Ramos (cell line): ENCODE data around the gene IMMP2L.

Experiments used
- in situ Hi-C: fragments of 300-500 bp; cut with MboI; formaldehyde crosslinking; loops from one replicate; pipeline ENCODE4 v1.14.3; 2022; ENCODE audit warnings: low sequenced_read_pairs; ENCODE audit not compliant: unreplicated experiment

The IMMP2L gene

DNA sequence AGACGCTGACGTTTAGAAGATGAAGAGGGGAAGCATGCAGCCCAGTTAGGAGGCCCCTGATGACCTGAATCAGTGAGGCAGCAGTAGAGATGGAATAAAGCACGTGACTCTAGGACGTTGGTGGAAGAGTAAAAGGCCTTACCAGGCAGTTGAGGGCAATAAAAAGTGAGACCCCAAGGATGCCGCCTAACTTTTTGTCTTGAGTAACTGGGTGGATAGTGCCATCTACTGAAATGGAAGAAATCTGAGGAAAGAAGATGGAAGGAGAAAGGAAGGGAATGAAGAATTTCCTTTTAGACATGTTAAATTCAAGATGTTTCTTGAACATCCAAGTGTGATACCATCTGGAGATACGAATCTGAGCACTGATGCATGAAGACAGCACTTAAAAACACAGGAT lies 691.4 kb downstream of the IMMP2L start:
- in situ Hi-C loops: no loop called here

DNA sequence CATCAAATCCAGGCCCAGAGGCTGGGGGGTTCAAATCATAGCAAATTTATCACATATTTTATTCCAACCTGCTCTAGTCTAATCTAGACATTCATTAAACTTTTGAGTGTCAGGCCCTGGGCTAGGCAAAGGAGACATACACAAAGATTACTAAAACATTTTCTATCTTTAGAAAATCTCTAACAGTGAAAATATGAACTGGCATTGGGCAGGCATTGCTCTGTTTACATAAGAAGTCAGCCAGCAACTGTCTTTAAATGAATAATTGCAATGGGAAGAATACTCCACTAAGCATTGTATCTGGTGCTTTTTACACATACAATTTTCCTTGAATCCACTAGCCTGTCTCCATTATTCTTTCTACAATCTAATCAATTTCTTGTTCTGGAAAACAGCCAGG lies 693.8 kb downstream of the IMMP2L start:
- in situ Hi-C loops: no loop called here

DNA sequence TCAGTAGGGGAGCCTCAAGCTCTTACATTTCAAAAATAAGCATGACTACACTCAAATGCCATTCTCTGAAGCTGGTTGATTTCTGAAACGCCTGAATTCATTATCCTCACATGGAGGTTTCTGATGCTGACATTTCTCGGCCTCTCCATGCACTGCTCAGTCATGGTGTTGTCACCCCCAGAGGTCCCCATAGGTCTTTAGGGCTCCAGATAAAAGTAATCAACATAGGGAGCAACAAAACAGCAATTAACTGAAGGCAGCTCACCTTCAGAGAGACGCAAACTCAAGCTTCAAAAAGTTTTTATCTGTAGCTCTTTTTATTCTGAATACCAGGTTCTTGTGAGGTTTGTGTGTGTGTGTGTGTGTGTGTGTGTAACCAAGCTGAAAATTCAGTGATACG lies 694.5 kb downstream of the IMMP2L start:
- in situ Hi-C loops: no loop called here

DNA sequence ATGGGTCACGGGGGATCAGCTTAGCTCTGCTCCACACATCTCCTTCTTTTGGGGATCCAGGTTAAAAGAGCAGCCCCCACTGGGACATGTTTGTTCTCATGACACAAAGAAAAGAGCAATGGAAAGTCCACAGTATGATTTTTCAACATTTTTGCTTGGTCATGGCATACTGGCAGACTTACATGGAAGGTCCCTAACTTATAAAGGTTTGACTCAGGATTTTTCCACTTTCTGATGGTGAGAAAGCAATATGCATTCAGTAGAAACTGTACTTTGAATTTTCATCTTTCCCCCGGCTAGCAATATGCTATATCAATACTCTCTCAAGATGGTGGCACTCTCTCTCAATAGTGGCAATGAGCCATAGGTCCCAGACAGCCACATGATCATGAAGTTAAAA lies 699.0 kb downstream of the IMMP2L start:
- in situ Hi-C loops: no loop called here

DNA sequence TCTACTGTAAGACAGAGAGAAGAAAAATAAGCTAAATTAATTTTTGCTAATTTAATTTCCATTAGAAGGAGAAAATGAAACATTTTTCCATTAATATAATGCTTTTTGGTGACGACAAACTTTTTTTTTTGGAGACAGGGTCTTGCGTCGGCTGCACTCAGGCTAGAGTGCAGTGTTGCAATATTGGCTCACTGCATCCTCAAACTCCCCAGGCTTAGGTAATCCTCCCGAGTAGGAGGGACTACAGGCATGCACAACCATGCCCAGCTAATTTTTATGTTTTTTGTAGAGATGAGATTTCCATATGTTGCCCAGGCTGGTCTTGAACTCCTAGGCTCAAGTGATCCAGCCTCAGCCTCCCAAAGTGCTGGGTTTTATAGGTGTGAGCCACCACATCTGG lies 701.1 kb downstream of the IMMP2L start:
- in situ Hi-C loops: no loop called here

DNA sequence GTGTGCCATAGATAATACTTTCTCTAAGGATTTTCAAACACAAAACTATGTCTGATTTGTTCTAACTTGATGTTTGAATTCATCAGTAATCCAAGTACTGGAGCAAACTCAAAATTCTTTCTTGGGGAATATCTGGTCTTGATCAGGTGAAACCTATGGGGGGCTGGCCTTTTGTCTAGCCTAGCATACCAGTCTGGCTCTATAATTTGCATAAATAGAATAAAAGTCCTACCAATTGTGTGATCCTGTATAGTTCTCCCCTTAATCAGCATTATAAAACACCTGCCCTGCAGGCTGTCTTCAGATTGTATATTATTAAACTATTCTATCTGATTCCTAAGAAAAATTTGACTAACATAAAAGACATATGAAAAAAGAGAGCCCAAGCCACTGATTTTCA lies 705.2 kb downstream of the IMMP2L start:
- in situ Hi-C loops: no loop called here

DNA sequence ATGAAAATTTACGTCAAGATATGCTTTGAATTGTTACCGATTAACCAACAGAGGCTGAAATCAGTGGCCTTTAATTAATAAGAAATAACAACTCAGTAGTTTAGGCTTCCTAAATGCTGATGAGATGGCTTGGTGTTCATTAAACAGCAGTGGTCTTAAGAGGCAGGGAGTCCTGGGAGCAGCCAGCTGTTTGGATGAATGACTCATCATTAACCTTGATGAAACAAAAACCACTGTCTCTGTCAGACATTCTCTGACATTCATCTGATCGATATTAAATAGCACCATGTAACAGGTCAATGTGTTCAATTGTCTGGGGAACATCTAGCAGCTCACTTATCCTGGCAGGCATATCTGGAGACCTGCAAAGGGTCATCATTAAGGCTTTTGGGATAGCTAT lies 705.6 kb downstream of the IMMP2L start:
- in situ Hi-C loops: no loop called here

DNA sequence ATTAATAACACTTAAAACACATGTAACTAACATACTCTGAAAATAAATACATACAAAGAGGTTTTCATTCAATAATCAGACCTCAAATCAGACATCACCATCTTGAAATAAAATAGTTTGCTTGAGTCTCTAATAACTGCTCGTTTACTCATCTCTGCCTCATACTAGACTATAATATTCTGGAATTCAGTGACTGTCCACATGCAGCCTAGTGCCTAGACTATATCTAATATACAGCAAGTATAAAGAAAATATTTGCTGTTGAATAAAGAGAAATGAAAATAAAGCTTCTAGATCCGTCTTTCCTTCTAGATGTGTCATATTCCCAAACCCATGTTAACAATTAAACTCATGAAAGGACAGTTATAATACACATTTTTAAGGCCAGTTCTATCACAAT lies 707.6 kb downstream of the IMMP2L start:
- in situ Hi-C loops: no loop called here

DNA sequence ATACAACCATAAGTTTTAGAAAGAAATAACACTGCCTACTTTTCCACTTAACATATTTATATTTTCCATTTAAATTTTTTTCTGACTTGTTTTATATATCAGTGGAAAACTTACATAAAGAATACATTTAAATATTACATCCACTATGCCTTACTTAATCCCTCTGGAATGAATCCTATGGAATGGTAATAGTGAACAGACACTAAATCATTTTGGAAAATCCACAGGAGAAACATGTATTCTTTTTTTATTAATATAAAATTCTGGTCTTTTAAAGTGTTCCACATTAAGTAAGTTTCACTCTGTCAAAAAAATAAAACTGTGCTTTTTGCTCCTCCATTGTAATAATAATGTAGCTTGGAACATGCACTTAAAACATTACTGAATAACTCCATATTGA lies 708.1 kb downstream of the IMMP2L start:
- in situ Hi-C loops: no loop called here

DNA sequence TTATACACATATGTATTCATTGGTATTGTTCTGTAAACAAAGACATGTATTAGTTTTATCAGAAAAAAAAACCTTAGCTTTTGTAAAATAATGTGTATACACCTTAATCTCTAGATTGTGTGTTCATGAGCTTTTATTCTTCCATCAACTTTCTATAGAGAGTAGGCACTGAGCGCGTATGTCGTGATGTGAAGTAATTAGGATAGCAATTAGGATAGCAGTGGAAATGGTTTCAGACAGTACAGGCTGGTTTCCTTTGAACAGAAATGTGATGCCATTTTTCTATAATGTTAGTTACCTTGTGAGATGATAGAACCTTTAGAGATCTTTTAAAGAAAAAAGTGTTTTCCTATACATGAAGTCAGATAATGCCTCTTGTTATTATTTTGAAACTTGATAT lies 709.0 kb downstream of the IMMP2L start:
- in situ Hi-C loops: no loop called here

DNA sequence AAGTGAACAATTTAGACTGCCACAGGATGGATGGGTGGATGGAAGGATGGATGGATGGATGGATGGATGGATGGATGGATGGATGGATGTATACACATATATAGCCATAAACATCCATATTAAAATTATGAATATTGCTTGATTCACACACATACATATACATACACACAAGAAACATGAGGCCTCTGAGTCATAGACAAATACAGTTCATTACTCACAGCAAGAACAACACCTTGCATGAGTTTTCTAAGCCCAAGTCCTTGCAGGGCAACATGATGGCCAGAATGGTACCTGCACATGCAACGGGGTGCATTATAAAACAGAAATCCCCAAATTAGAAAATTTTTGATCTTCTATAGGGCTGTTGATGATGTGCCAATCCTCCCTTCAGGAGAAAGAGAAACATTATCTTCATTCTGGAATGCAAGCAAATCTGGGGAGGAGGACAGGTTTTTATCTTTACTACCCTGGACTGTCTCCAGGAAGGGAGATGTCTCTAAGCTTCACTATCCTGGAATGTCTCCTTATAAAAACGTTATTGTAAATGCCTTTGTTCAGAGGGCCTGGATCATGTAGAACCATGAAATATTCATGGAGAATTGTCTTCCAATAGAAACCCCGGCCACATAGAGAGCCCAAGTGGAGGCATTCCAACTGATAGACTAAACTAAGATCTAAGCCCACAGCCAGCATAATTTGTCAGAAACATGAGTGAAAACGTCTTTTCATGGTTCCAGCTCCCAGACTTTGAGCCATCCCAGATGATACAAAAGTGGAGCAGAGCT lies 709.9 kb downstream of the IMMP2L start:
- in situ Hi-C loops: no loop called here

DNA sequence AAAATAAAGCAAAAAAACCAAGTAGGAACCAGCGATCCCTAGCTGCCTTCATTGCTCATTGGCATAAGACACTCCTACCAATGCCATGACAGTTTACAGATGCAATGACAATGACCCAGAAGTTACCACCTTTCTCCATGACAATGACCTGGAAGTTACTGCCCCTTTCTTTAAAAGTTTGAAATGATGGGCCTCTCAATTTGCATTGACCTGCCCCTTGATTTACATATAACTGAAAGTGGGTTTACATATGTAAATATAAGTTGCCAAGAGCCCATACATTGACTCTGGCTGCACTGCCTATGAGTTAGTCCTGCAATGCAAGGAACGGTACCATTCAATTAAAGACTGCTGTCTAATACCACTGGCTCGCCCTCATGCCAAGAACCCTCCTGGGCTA lies 712.1 kb downstream of the IMMP2L start:
- in situ Hi-C loops: no loop called here

DNA sequence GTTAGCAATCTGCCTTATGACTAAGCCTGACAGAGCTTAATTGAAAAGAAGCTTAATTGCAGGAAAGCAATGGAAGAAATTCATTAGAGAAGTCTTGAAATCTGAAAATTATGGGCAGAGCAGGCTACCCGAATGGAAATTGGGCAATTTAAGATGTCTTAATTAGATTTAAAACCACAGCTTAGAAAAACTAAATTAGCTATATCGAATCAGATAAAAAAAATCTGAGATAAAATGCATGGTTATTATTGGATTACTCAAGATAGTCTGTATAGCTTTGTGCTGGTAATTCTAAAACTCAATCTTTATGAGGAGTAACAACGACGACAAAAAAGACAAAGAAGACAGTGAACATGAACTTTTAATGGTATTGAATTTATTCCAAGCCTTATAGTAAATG lies 719.5 kb downstream of the IMMP2L start:
- in situ Hi-C loops: no loop called here

DNA sequence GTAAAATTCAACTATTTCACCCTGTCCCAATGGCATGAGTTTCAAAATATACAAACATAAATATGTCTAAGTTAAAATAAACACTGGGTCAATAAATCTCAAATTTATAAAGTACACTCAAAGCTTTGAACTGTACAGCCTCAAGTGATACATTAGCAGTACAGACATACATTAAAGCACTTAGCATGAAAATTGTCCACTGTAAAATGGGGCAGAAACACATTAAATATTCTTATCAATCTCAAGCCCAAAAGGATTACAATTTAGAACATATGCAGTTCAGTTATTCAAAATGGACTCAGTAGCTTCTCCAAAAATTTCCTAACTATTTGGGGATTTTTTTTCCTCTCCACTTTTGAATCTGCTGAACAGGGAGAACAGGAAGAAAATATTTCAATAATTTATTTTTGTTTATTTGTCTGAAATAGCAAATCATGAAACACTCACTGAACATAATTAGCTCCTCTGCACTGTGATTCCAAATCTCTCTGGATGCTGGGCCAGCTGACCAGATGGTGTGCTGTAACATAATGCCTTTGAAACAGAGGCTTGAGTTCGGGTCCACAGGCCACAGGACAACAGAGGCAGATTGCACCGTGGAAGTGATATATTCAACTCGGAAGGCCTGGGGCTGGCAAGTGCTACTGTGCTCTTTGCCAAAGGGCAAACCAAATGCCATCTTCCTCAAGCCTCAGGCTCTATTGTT lies 720.3 kb downstream of the IMMP2L start:
- in situ Hi-C loops: no loop called here

DNA sequence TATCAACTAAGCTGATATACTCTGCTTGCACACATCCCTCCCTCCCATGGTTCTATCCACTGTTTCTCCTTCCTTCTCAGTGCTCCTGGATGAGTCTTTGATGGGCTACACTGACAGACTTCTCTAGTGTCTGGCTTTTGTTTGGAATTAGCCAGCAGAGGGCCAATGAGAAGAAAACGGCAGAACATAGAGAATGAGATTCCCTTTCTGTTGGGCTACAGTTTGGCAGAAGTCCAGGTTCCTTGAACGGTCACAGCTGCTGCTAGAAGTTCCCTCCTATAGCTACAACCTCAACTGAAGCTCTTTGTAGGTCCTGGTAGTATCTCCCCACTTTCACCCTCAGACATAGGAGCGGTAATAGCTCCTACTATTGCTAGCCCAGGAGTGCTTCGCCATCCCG lies 722.4 kb downstream of the IMMP2L start:
- in situ Hi-C loops: no loop called here

DNA sequence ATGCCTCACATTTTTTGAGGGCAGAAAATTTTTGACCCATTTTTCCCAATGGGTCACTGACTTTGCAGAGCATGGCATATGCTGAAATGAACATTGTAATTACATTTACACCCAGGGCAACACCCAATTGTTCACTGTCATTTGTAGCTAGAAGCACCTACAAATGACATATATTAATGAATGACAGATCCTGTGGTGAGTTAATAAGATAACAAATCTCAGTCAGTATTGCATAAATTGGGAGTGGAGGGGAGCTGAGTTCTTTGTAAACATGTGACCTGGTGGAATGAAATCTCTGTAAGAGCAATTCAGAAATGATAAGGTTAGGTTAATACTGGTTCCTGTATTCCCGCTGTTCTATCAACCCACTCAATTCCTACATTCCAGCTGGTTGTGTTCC lies 726.4 kb downstream of the IMMP2L start:
- in situ Hi-C loops: no loop called here

DNA sequence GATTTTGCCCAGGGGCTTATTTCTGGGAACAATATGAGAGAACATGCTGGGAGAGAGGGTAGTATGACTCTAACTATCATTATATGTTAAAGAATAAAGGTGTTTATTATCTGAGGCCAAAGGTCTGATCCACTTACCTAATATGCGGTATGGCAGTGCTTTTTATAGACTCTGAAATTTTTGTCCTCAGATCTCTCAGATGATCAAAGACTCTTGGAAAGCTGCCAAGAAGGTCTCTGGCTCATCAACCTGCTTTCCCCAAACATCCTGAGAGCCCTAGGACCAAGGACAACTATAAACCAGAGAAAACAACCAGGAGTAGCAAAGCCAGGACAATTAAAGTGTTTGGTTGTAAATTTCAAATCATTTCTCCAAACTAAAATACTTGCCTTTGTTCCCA lies 727.1 kb downstream of the IMMP2L start:
- in situ Hi-C loops: no loop called here

DNA sequence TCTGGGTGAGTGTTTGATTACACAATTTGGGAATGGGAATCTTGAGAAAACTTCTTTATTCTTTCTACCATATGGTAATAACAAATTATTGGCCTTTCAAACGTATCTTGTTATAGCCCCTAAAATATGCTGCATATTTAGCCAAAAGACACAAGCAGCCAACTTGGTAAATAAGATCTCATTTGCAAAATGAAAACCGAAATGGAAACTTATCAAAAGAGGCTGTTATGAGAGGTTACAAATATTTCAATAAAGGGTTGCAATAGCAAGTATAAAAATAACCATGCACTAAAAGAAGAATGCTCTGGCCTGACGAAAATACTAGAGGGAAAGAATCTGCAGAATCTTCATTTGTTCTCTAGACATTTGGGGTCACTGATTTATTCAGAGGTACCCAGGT lies 730.9 kb downstream of the IMMP2L start:
- in situ Hi-C loops: no loop called here

DNA sequence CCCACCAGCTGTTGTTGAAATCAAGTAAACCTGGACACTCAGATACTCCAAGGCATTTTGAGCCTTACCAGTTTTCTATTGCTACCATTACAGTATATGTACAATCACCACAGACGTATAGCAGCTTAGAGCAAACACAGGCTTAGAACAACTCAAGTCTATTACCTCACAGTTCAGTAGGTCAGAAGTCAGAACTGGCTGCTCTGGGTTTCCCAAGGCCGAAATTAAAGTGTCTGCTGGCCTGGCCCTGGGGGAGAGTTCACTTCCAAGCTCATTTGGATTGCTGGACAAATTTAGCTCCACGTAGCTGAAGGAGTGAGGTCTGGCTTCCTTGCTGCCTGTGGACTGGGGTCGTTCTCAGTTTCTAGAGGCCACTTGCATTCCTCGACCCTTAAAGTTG lies 731.5 kb downstream of the IMMP2L start:
- in situ Hi-C loops: no loop called here

DNA sequence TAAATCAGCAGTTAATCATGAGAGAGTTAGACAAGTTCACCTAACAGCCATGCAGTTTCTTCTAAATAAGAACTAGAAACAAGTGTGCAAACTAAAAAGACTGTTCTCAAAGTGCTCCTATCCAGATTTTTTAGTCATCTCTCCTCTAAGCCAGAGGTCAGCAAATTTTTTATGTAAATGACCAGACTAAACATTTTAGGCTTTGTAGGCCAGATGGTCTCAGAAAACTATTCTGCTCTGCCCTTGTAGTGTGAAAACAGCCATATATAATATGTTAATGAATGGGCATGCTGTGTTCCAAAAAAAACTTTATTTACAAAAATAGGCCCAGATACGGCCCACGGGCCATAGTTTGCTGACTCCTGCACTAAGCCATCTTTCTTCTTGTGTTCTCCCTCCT lies 734.4 kb downstream of the IMMP2L start:
- in situ Hi-C loops: no loop called here

DNA sequence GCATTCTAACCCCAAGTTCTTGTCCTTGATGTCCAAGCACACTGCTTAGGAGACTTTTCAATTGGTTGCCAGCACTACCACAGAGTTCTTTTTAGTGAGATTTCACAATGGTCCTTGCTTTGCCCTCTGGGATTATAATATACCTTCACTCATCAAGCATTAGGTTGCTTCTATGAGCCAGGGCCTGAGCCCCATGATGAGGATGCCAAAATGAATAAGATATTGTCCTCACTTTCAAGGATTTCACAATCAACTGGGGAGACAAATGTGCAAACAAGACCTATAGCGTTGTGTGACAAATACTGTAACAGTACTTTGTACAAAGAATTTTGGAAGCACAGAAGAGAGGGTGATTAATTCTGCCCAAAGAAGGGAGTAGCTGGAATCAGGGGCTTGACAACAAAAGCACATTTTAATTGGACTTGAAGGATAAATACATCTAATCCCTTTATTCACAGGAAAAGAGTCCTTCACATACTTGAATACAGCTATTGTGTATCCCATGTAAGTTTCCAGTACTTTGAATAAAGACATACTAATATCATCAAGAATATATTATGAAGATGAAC lies 734.9 kb downstream of the IMMP2L start:
- in situ Hi-C loops: no loop called here

DNA sequence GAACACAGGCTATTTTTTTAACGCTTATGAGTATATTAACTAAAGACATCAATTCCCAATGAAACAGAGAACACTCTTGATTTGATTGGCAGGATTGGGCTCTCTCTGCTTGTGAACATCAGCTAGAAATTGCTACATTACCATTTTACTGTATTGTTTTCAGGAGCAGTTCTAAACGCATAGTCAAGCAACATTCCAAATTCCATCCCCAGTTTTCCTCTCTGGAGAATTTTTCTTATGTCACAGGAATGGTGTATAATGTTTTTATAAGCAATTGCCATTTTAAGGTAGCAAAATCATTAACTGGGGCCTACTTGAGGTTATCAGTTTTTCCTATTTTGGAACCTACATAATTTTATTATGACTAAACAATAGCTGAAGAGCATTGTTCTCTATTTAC lies 748.3 kb downstream of the IMMP2L start:
- in situ Hi-C loops: no loop called here
